Activated T-cell treated with anti-CD3 and anti-CD28 coated beads, Interleukin-2, amount 50 U/mL, for 24 hours (primary cell): ENCODE measurements around the gene DENND5A.

Experiments
- DNase-seq: peaks from one replicate; pipeline ENCODE4 v3.0.0-alpha.2; 2020
- H3K27ac Mint-ChIP-seq: 2 replicates; pipeline ENCODE4 v1.8.0; 2020; ENCODE audit warnings: mild to moderate bottlenecking, mixed read lengths
- H3K27me3 Mint-ChIP-seq: 2 replicates; pipeline ENCODE4 v1.8.0; 2020; ENCODE audit warnings: mixed read lengths
- H3K36me3 Mint-ChIP-seq: 2 replicates; pipeline ENCODE4 v1.8.0; 2020; ENCODE audit warnings: low read depth, mixed read lengths
- H3K4me1 Mint-ChIP-seq: 2 replicates; pipeline ENCODE4 v1.8.0; 2020; ENCODE audit warnings: low read depth, mixed read lengths
- H3K4me3 Mint-ChIP-seq: 2 replicates; pipeline ENCODE4 v1.8.0; 2020; ENCODE audit warnings: mild to moderate bottlenecking, moderate library complexity, mixed read lengths
- H3K9me3 Mint-ChIP-seq: 2 replicates; pipeline ENCODE4 v1.8.0; 2020; ENCODE audit warnings: mixed read lengths

DENND5A gene

DNA sequence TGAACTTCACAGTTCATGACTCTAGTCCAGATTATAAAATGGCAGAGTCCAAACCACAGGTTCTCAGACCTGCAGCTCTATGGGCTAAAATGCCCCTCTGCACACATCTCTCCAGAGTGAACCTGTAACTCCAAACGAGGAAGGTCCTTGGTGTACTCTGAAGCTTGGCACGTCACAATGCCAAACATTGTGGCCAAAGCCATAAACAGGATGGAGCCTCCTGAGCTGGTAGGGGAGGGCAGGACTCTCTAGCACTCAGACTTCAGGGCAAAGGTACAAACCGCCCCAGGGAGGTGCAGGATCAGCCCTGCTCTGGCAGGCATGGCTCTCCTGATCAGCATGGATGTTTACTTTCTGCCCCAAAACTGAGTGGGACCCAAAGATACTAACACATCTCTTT is 176.1 kb downstream of the DENND5A start:
- Mint-ChIP-seq H3K27ac (no peak overlapping the region), H3K27me3 (peaks cover 72% of the 10 kb centered on the region), H3K4me1 (peaks cover 4% of the 10 kb centered on the region), H3K36me3 (no peaks in the 10 kb centered on the region), H3K9me3 (no peaks in the 10 kb centered on the region), H3K4me3 (no peak overlapping the region)
- no peak for DNase-seq
